ENCODE data around the gene FHL3. TPM values are rescaled to one million over a fixed set of nuclear protein-coding genes. Genes with fewer than 3 reads are reported as not detected.

The FHL3 gene, protein sequence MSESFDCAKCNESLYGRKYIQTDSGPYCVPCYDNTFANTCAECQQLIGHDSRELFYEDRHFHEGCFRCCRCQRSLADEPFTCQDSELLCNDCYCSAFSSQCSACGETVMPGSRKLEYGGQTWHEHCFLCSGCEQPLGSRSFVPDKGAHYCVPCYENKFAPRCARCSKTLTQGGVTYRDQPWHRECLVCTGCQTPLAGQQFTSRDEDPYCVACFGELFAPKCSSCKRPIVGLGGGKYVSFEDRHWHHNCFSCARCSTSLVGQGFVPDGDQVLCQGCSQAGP
- polyA plus RNA-seq (2013), result 40.4 TPM

DNA sequence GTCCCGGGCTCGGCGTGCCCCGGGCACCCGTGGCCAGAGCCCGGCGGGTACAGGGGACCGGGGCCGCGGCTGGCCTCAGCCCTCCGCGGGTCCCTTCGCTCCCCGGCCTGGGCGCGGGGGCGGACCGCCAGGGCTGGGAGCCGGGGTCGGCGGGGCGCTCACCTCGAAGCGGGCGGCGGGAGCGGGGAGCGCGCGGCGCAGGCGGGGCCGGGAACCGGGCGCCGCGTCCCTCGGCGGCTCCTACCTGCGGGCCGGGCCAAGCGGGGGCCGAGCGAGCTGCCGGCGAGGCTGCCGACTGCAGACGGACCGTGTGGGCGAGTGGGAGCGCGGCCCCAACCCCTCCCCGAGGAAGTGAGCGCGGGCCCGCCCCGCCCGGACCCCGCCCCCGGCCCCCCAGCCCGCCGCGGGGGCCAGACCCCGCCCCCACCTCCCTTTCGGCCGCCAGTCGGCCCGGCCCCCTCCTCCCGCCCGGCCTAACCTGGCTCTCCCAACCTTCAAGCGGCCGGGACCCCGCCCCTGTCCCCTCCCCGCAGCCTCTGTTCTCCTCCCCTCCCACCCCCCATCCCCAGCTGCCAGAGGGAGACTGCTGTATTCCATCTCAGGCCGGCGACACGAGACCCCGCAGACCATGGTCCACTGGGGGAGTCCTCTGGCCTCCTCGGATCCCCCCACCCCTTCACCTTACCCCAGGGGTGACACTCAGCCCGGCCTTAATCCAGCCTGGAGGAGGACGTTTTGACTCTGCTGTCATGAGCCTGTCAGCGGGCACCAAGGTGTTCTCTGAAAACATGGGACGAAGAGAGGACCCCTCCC lies at the start of gene FHL3:
Gene FHL3 (minus strand): TSS at position 320 of the 813 bp plus-strand sequence. CDS start 6,102 bp downstream, outside the sequence.
- Histone ChIP-seq H3K36me3 (ENCODE audit: control insufficient read depth in 4 of 4, insufficient read depth in 4 of 4, low read length in 3 of 4) (peaks cover 0 to 6% (median 0%) of the 10 kb centered on the region in 4 experiments), H3K4me3 (ENCODE audit: control insufficient read depth in 1 of 7, extremely low read depth in 1 of 7, insufficient read depth in 4 of 7, low read depth in 2 of 7, low read length in 6 of 7) (peak within 1 kb of the TSS; percentile 17 to 82 (median 75)), H3K27ac (ENCODE audit: insufficient read depth in 1 of 2, low read depth in 1 of 2, low read length in 2 of 2, poor library complexity in 1 of 2, severe bottlenecking in 2 of 2) (peak within 1 kb of the TSS; percentile 64 to 82), H3K4me1 (ENCODE audit: control extremely low read depth in 1 of 4, control insufficient read depth in 4 of 4, insufficient read depth in 4 of 4, low read length in 3 of 4) (peaks cover 7 to 73% (median 68%) of the 10 kb centered on the region in 4 experiments), H3K27me3 (replicated peaks in 2 of 5; ENCODE audit: control insufficient read depth in 4 of 5, insufficient read depth in 5 of 5, low read length in 4 of 5) (no peaks in the 10 kb centered on the region), H3K9me3 (ENCODE audit: control extremely low read depth in 1 of 5, control insufficient read depth in 4 of 5, insufficient read depth in 2 of 5, low read depth in 1 of 5, low read length in 4 of 5) (no peaks in the 10 kb centered on the region)
- CTCF ChIA-PET, result no interaction called here
- DNase-seq, result peak; percentile 54 to 70 (median 64)
- WGBS (ENCODE audit: insufficient coverage), result 6% methylated on average over 35 of the region's 83 CpGs
- POLR2A ChIA-PET, result interaction anchor here (0.6 kb wide), 1 partner anchor 15 kb away, joined by 5 read pairs; no protein-coding TSS in a partner anchor

DNA sequence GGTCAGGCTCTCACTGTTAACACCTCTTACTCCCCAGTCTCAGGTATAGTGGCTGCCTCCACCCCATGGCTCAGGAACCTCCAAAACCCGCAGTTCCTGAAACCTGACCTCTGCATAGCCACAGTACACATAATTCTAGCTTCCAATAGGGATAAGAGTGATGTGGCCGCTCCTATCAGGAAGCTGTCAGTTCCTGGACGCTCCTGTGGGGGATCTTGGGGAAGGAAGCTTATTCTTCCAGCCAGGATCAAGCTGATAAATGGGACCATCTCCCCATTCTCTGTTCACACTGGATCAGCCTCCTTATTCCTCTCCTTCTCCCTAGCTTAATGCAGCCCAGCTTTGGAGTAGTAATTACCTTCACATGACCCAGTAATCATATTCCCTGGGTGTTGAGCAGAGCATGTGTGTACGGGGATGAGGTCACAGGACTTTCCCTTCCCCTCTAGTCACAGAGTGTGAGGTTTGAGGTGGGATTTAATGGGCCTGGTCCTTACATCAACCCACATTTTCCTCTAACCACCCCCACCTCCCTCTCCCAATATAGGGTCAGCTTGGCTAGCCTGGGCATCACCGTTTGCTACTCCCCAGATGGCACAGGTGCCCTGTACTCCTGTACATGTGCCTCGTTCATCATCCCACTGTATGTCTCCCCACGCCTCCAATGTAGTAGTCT lies 48.2 kb upstream of the FHL3 start:
- DNase-seq, result no peak
- Histone ChIP-seq H3K27ac (ENCODE audit: insufficient read depth in 1 of 2, low read depth in 1 of 2, low read length in 2 of 2, poor library complexity in 1 of 2, severe bottlenecking in 2 of 2) (no peak overlapping the region), H3K27me3 (replicated peaks in 2 of 5; ENCODE audit: control insufficient read depth in 4 of 5, insufficient read depth in 5 of 5, low read length in 4 of 5) (peaks cover 0 to 46% (median 6%) of the 10 kb centered on the region in 5 experiments), H3K9me3 (ENCODE audit: control extremely low read depth in 1 of 5, control insufficient read depth in 4 of 5, insufficient read depth in 2 of 5, low read depth in 1 of 5, low read length in 4 of 5) (no peaks in the 10 kb centered on the region), H3K4me1 (ENCODE audit: control extremely low read depth in 1 of 4, control insufficient read depth in 4 of 4, insufficient read depth in 4 of 4, low read length in 3 of 4) (peaks cover 0 to 8% (median 3%) of the 10 kb centered on the region in 4 experiments), H3K4me3 (ENCODE audit: control insufficient read depth in 1 of 7, extremely low read depth in 1 of 7, insufficient read depth in 4 of 7, low read depth in 2 of 7, low read length in 6 of 7) (no peak overlapping the region), H3K36me3 (ENCODE audit: control insufficient read depth in 4 of 4, insufficient read depth in 4 of 4, low read length in 3 of 4) (no peaks in the 10 kb centered on the region)
- 35% methylated on average over 2 of the region's 7 CpGs for WGBS (ENCODE audit: insufficient coverage)
- ChIA-PET POLR2A (no interaction called here), CTCF (interaction anchor here (1.4 kb wide), 1 partner anchor 19 kb away, joined by 5 read pairs; no protein-coding TSS in a partner anchor)

- POLR2A ChIA-PET, result no interaction called here
- no peaks in the 10 kb centered on the region for H3K36me3 ChIP-seq (ENCODE audit: control insufficient read depth in 4 of 4, insufficient read depth in 4 of 4, low read length in 3 of 4)
- 18% methylated on average over 1 of the region's 3 CpGs for WGBS (ENCODE audit: insufficient coverage)
- H3K4me3 ChIP-seq (ENCODE audit: control insufficient read depth in 1 of 7, extremely low read depth in 1 of 7, insufficient read depth in 4 of 7, low read depth in 2 of 7, low read length in 6 of 7), result no peak overlapping the region
- H3K27ac ChIP-seq (ENCODE audit: insufficient read depth in 1 of 2, low read depth in 1 of 2, low read length in 2 of 2, poor library complexity in 1 of 2, severe bottlenecking in 2 of 2), result no peak overlapping the region
- H3K4me1 ChIP-seq (ENCODE audit: control extremely low read depth in 1 of 4, control insufficient read depth in 4 of 4, insufficient read depth in 4 of 4, low read length in 3 of 4), result peaks cover 0 to 8% (median 3%) of the 10 kb centered on the region in 4 experiments
- DNase-seq, result peak in 1 of 3 donors; percentile 35
- H3K27me3 ChIP-seq (replicated peaks in 2 of 5; ENCODE audit: control insufficient read depth in 4 of 5, insufficient read depth in 5 of 5, low read length in 4 of 5), result peaks cover 3 to 48% (median 13%) of the 10 kb centered on the region in 5 experiments
- no peaks in the 10 kb centered on the region for H3K9me3 ChIP-seq (ENCODE audit: control extremely low read depth in 1 of 5, control insufficient read depth in 4 of 5, insufficient read depth in 2 of 5, low read depth in 1 of 5, low read length in 4 of 5)
- CTCF ChIA-PET, result interaction anchor here (1.4 kb wide), 1 partner anchor 19 kb away, joined by 5 read pairs; no protein-coding TSS in a partner anchor
Measured at GRCh38 chr1:38052750-38053415, 47.6 kb upstream of the FHL3 start.

GRCh38 chr1:38051079-38051543 lies 45.8 kb upstream of the FHL3 start:
- 91% methylated on average over 9 of the region's 9 CpGs for WGBS (ENCODE audit: insufficient coverage)

DNA sequence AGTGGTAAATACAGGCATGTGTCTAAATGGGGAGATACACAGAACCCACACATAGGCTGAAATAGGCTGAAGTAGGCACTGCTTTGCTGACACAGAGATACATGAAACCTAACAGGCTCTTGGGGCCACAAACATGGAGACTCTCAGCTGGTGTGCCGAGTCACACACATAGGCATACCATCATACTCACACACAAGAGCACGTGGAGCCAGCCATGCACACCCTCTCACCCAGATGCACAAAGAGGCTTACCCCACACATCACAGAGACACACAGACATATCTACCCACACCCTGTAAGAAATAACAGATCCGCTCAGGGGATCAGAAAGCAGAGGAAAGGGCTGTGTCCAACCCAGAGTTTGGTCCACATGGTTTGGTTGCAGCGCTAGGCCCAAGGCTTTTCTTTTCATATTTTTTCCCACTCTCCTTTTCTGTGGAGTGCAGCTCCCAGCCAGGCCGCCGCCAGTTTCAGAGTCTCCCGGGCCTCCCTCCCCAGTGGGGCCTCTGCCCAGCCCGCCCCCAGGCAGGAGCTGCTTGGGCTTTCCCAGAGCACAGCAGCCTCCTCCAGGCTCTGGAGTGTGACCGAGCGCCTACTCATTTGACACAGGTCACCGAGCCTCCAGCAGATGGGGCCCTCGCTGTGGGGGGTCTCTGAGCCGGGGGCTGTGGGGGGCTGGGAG lies 45.2 kb upstream of the FHL3 start:
- POLR2A ChIA-PET, result no interaction called here
- 79% methylated on average over 13 of the region's 13 CpGs for WGBS (ENCODE audit: insufficient coverage)
- H3K36me3 ChIP-seq (ENCODE audit: control insufficient read depth in 4 of 4, insufficient read depth in 4 of 4, low read length in 3 of 4), result no peaks in the 10 kb centered on the region

More at GRCh38 chr1:38051079-38051543, 45.8 kb upstream of the FHL3 start:
- peaks cover 0 to 20% (median 14%) of the 10 kb centered on the region in 4 experiments for H3K4me1 ChIP-seq (ENCODE audit: control extremely low read depth in 1 of 4, control insufficient read depth in 4 of 4, insufficient read depth in 4 of 4, low read length in 3 of 4)
- H3K27me3 ChIP-seq (replicated peaks in 2 of 5; ENCODE audit: control insufficient read depth in 4 of 5, insufficient read depth in 5 of 5, low read length in 4 of 5), result peaks cover 6 to 46% (median 27%) of the 10 kb centered on the region in 5 experiments
- no peaks in the 10 kb centered on the region for H3K9me3 ChIP-seq (ENCODE audit: control extremely low read depth in 1 of 5, control insufficient read depth in 4 of 5, insufficient read depth in 2 of 5, low read depth in 1 of 5, low read length in 4 of 5)
- no peak overlapping the region for H3K27ac ChIP-seq (ENCODE audit: insufficient read depth in 1 of 2, low read depth in 1 of 2, low read length in 2 of 2, poor library complexity in 1 of 2, severe bottlenecking in 2 of 2)
- no peaks in the 10 kb centered on the region for H3K36me3 ChIP-seq (ENCODE audit: control insufficient read depth in 4 of 4, insufficient read depth in 4 of 4, low read length in 3 of 4)
- no peak for DNase-seq
- H3K4me3 ChIP-seq (ENCODE audit: control insufficient read depth in 1 of 7, extremely low read depth in 1 of 7, insufficient read depth in 4 of 7, low read depth in 2 of 7, low read length in 6 of 7), result no peak overlapping the region
- CTCF ChIA-PET, result no interaction called here
- POLR2A ChIA-PET, result no interaction called here

DNA sequence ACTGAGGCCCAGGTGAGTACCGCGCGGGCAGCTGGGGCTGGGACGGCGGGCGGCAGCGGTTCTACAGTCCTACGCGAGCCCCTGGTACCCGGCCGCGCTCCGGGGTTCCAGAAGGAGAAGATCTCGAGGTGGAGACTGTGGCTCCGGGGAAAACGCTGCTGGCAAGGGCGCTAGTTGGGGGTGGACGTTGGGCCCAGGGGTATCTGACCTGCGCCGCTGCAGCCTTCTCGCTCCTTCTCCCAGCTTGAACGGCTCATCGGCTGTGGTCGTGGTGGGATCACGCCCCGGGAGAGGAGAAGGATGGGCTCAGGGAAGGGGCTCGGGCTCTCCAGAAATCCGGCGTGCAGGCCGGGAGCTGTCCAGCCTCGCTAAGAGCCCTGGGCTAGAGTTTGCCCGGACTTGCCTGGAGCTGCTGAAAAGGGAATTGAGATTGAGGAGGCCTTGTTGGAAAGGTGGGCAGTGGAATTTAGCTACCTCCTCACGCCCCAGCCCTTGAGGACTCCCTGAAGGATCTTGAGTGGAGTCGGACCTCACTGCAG lies 42.4 kb upstream of the FHL3 start:
- peaks cover 0 to 32% (median 25%) of the 10 kb centered on the region in 4 experiments for H3K4me1 ChIP-seq (ENCODE audit: control extremely low read depth in 1 of 4, control insufficient read depth in 4 of 4, insufficient read depth in 4 of 4, low read length in 3 of 4)
- ChIA-PET CTCF (interaction anchor here (1.1 to 3.2 kb wide), 5 partner anchors 9 to 59 kb away, joined by 3 to 10 read pairs (median 3); no protein-coding TSS in a partner anchor), POLR2A (interaction anchor here (0.6 kb wide), 1 partner anchor 738 kb away, joined by 3 read pairs; no protein-coding TSS in a partner anchor)
- H3K27me3 ChIP-seq (replicated peaks in 2 of 5; ENCODE audit: control insufficient read depth in 4 of 5, insufficient read depth in 5 of 5, low read length in 4 of 5), result peaks cover 8 to 72% (median 53%) of the 10 kb centered on the region in 5 experiments
- WGBS (ENCODE audit: insufficient coverage), result 34% methylated on average over 33 of the region's 34 CpGs
- peak overlapping the region in 4 of 7 experiments; percentile 26 to 71 (median 59) for H3K4me3 ChIP-seq (ENCODE audit: control insufficient read depth in 1 of 7, extremely low read depth in 1 of 7, insufficient read depth in 4 of 7, low read depth in 2 of 7, low read length in 6 of 7)
- no peaks in the 10 kb centered on the region for H3K36me3 ChIP-seq (ENCODE audit: control insufficient read depth in 4 of 4, insufficient read depth in 4 of 4, low read length in 3 of 4)
- no peaks in the 10 kb centered on the region for H3K9me3 ChIP-seq (ENCODE audit: control extremely low read depth in 1 of 5, control insufficient read depth in 4 of 5, insufficient read depth in 2 of 5, low read depth in 1 of 5, low read length in 4 of 5)
- no peak overlapping the region for H3K27ac ChIP-seq (ENCODE audit: insufficient read depth in 1 of 2, low read depth in 1 of 2, low read length in 2 of 2, poor library complexity in 1 of 2, severe bottlenecking in 2 of 2)
- no peak for DNase-seq

More for the DNA sequence above, 45.2 kb upstream of the FHL3 start:
- Histone ChIP-seq H3K9me3 (ENCODE audit: control extremely low read depth in 1 of 5, control insufficient read depth in 4 of 5, insufficient read depth in 2 of 5, low read depth in 1 of 5, low read length in 4 of 5) (no peaks in the 10 kb centered on the region), H3K27me3 (replicated peaks in 2 of 5; ENCODE audit: control insufficient read depth in 4 of 5, insufficient read depth in 5 of 5, low read length in 4 of 5) (peaks cover 6 to 46% (median 33%) of the 10 kb centered on the region in 5 experiments), H3K27ac (ENCODE audit: insufficient read depth in 1 of 2, low read depth in 1 of 2, low read length in 2 of 2, poor library complexity in 1 of 2, severe bottlenecking in 2 of 2) (no peak overlapping the region), H3K4me3 (ENCODE audit: control insufficient read depth in 1 of 7, extremely low read depth in 1 of 7, insufficient read depth in 4 of 7, low read depth in 2 of 7, low read length in 6 of 7) (no peak overlapping the region), H3K4me1 (ENCODE audit: control extremely low read depth in 1 of 4, control insufficient read depth in 4 of 4, insufficient read depth in 4 of 4, low read length in 3 of 4) (peaks cover 0 to 24% (median 17%) of the 10 kb centered on the region in 4 experiments)
- no peak for DNase-seq
- CTCF ChIA-PET, result no interaction called here
